H9 (cell line): ENCODE results near the gene DUX4. TPM values are rescaled to one million over a fixed set of nuclear protein-coding genes. Genes with fewer than 3 reads are reported as not detected.
"Not testable (repeated sequence)": the region's sequence is repeated elsewhere in the genome, so short reads cannot be mapped to it uniquely, and the experiment has no call there.

Experiments
- DNase-seq: peaks from one replicate; pipeline ENCODE4 v3.0.0-alpha.2; 2017
- H2AFZ ChIP-seq: one replicate; pipeline ENCODE4 v1.6.1; 2013; ENCODE audit warnings: mild to moderate bottlenecking, low read length, control low read depth, moderate library complexity
- H2AK5ac ChIP-seq: 2 replicates; pipeline ENCODE4 v1.6.1; 2013; ENCODE audit warnings: low read length, control low read depth, mixed read lengths; ENCODE audit not compliant: insufficient read length
- H2BK120ac ChIP-seq: one replicate; pipeline ENCODE4 v1.6.1; 2013; ENCODE audit warnings: low read depth, mild to moderate bottlenecking, low read length, control low read depth, inconsistent platforms; ENCODE audit not compliant: poor library complexity, severe bottlenecking
- H2BK12ac ChIP-seq: 2 replicates; pipeline ENCODE4 v1.6.1; 2013; ENCODE audit warnings: low read length, control low read depth, mixed read lengths, low read depth; ENCODE audit not compliant: insufficient read length
- H2BK15ac ChIP-seq: 2 replicates; pipeline ENCODE4 v1.6.1; 2013; ENCODE audit warnings: low read depth, low read length, control low read depth
- H2BK20ac ChIP-seq: one replicate; pipeline ENCODE4 v1.6.1; 2013; ENCODE audit warnings: low read depth, mild to moderate bottlenecking, low read length, control low read depth, inconsistent platforms; ENCODE audit not compliant: poor library complexity, severe bottlenecking
- H2BK5ac ChIP-seq: 2 replicates; pipeline ENCODE4 v1.6.1; 2013; ENCODE audit warnings: low read length, control low read depth, mixed read lengths; ENCODE audit not compliant: insufficient read length
- H3K14ac ChIP-seq: 2 replicates; pipeline ENCODE4 v1.6.1; 2013; ENCODE audit warnings: low read length, control low read depth; ENCODE audit not compliant: insufficient read depth
- H3K18ac ChIP-seq: 2 replicates; pipeline ENCODE4 v1.6.1; 2013; ENCODE audit warnings: low read depth, mild to moderate bottlenecking, mixed read lengths, low read length, control low read depth; ENCODE audit not compliant: insufficient read length
- H3K23ac ChIP-seq: 2 replicates; pipeline ENCODE4 v1.6.1; 2013; ENCODE audit warnings: low read length, control low read depth, mixed read lengths, low read depth; ENCODE audit not compliant: insufficient read length
- H3K23me2 ChIP-seq: 2 replicates; pipeline ENCODE4 v1.6.1; 2013; ENCODE audit warnings: low read depth, mild to moderate bottlenecking, mixed read lengths, low read length, control low read depth; ENCODE audit not compliant: insufficient read length, poor library complexity, severe bottlenecking
- H3K27ac ChIP-seq: 2 replicates; pipeline ENCODE4 v1.5.1; 2013; ENCODE audit warnings: low read length, control low read depth, mixed read lengths, low read depth; ENCODE audit not compliant: insufficient read length
- H3K27me3 ChIP-seq: 2 replicates; pipeline ENCODE4 v1.6.1; 2013; ENCODE audit warnings: low read length, control low read depth, inconsistent platforms; ENCODE audit not compliant: insufficient read depth
- H3K4ac ChIP-seq: 2 replicates; pipeline ENCODE4 v1.6.1; 2013; ENCODE audit warnings: low read depth, mild to moderate bottlenecking, control low read depth, inconsistent platforms, low read length, moderate library complexity
- H3K4me1 ChIP-seq: 2 replicates; pipeline ENCODE4 v1.6.1; 2013; ENCODE audit warnings: low read length, control low read depth, inconsistent platforms; ENCODE audit not compliant: insufficient read depth
- H3K4me2 ChIP-seq: 2 replicates; pipeline ENCODE4 v1.6.1; 2013; ENCODE audit warnings: low read length, control low read depth, mixed read lengths; ENCODE audit not compliant: insufficient read length, insufficient read depth
- H3K56ac ChIP-seq: 2 replicates; pipeline ENCODE4 v1.6.1; 2013; ENCODE audit warnings: low read depth, mild to moderate bottlenecking, mixed read lengths, low read length, control low read depth; ENCODE audit not compliant: insufficient read length
- H3K79me1 ChIP-seq: 2 replicates; pipeline ENCODE4 v1.6.1; 2013; ENCODE audit warnings: low read depth, mild to moderate bottlenecking, moderate library complexity, low read length, control low read depth, inconsistent platforms; ENCODE audit not compliant: insufficient read depth, poor library complexity, severe bottlenecking
- H3K79me2 ChIP-seq: 2 replicates; pipeline ENCODE4 v1.6.1; 2013; ENCODE audit warnings: low read length, control low read depth, inconsistent platforms; ENCODE audit not compliant: insufficient read depth
- H3K9ac ChIP-seq: 2 replicates; pipeline ENCODE4 v1.6.1; 2013; ENCODE audit warnings: low read length, control low read depth, mixed read lengths; ENCODE audit not compliant: insufficient read length; ENCODE audit errors: extremely low read depth
- H3K9me3 ChIP-seq: one replicate; pipeline ENCODE4 v1.6.1; 2013; ENCODE audit warnings: low read depth, low read length, inconsistent platforms; ENCODE audit not compliant: control insufficient read depth
- H3T11ph ChIP-seq: one replicate; pipeline ENCODE4 v1.6.1; 2013; ENCODE audit warnings: mild to moderate bottlenecking, low read length, control low read depth, inconsistent platforms
- H4K20me1 ChIP-seq: one replicate; pipeline ENCODE4 v1.6.1; 2013; ENCODE audit not compliant: control insufficient read depth, insufficient read length, insufficient read depth
- H4K5ac ChIP-seq: 2 replicates; pipeline ENCODE4 v1.6.1; 2013; ENCODE audit warnings: low read depth, mild to moderate bottlenecking, mixed read lengths, low read length, control low read depth; ENCODE audit not compliant: insufficient read length
- H4K8ac ChIP-seq: replicated peaks from 2 replicates; pipeline ENCODE4 v1.6.1; 2013; ENCODE audit warnings: low read length, control low read depth, mixed read lengths, low read depth; ENCODE audit not compliant: insufficient read length
- H4K91ac ChIP-seq: 2 replicates; pipeline ENCODE4 v1.6.1; 2013; ENCODE audit warnings: low read depth, mild to moderate bottlenecking, moderate library complexity, mixed read lengths, low read length, control low read depth; ENCODE audit not compliant: insufficient read length
- H3K27ac Mint-ChIP-seq, 3 experiments: 2 replicates in 2 of 3; 3 replicates in 1 of 3; pipeline ENCODE4 v1.8.0; 2020 to 2021; ENCODE audit warnings: mixed read lengths in 3 of 3, mild to moderate bottlenecking in 1 of 3, moderate library complexity in 1 of 3
- H3K27me3 Mint-ChIP-seq: 2 replicates; pipeline ENCODE4 v1.8.0; 2021; ENCODE audit warnings: low read depth, mild to moderate bottlenecking, moderate library complexity, mixed read lengths
- H3K36me3 Mint-ChIP-seq, 3 experiments: 2 replicates in 2 of 3; 3 replicates in 1 of 3; pipeline ENCODE4 v1.8.0; 2020 to 2021; ENCODE audit warnings: low read depth in 3 of 3, mixed read lengths in 3 of 3; ENCODE audit not compliant: insufficient read depth in 1 of 3
- H3K4me1 Mint-ChIP-seq, 2 experiments: 2 replicates each; pipeline ENCODE4 v1.8.0; 2020; ENCODE audit warnings: mixed read lengths in 2 of 2
- H3K4me3 Mint-ChIP-seq, 2 experiments: 2 replicates in 1 of 2; 3 replicates in 1 of 2; pipeline ENCODE4 v1.8.0; 2020 to 2021; ENCODE audit warnings: mild to moderate bottlenecking in 2 of 2, mixed read lengths in 2 of 2, moderate library complexity in 1 of 2
- H3K9me3 Mint-ChIP-seq, 2 experiments: 2 replicates in 1 of 2; 3 replicates in 1 of 2; pipeline ENCODE4 v1.8.0; 2020; ENCODE audit warnings: mild to moderate bottlenecking in 2 of 2, mixed read lengths in 2 of 2, moderate library complexity in 1 of 2
- WGBS: extraction: QIAGEN DNeasy Blood & Tissue Kit; methylation state at CpG from one replicate; pipeline ENCODE4 v1.1.7; 2013; ENCODE audit warnings: missing lambda C conversion rate, low lambda C conversion rate, mixed read lengths; ENCODE audit not compliant: insufficient read length; ENCODE audit errors: extremely low coverage; 5-methylcytosine and 5-hydroxymethylcytosine counted together
- total RNA-seq: library from RNA; stranded (reverse); gene quantifications from 2 replicates; pipeline ENCODE4 v1.2.1, GENCODE V29; 2021

DUX4 gene
- total RNA-seq, 1 experiment from 2014 or later, result not detected

DNA sequence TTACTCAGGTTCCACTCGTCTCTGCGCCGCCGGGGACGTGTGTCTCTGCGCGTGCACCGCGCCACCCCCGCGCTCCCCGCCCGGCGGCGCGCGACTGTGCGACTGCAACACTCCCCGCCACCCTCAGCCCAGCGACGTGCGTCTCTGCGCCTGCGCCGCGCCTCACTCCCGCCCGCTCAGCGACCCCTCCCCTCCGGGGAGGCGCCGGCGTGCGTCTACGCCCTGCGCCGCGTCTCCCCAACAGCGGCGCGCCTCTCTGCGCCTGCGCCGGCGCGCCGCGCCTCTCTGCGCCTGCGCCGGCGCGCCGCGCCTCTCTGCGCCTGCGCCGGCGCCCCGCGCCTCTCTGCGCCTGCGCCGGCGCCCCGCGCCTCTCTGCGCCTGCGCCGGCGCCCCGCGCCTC lies 29.9 kb downstream of the DUX4 start:
- H2BK120ac ChIP-seq, H2BK12ac ChIP-seq, H3K27me3 ChIP-seq, H3K27ac Mint-ChIP-seq, H4K5ac ChIP-seq, H3T11ph ChIP-seq, H3K4me2 ChIP-seq, H3K79me2 ChIP-seq, H3K27me3 Mint-ChIP-seq, H3K9me3 Mint-ChIP-seq, H2BK15ac ChIP-seq, H4K8ac ChIP-seq, H3K4me3 Mint-ChIP-seq, H3K4me1 Mint-ChIP-seq, H2BK5ac ChIP-seq, H3K18ac ChIP-seq, H4K91ac ChIP-seq, H3K27ac ChIP-seq, H3K4ac ChIP-seq, H3K23me2 ChIP-seq, DNase-seq, H2BK20ac ChIP-seq, H4K20me1 ChIP-seq, H3K14ac ChIP-seq, H2AFZ ChIP-seq, H3K9ac ChIP-seq, H3K79me1 ChIP-seq, H3K56ac ChIP-seq, H3K36me3 Mint-ChIP-seq, H3K9me3 ChIP-seq, H3K4me1 ChIP-seq, H3K23ac ChIP-seq, H2AK5ac ChIP-seq: not testable (repeated sequence)
- no CpG with 5 or more reads among the region's 73 CpGs for WGBS

Other genes starting within 250 kb of the DUX4 start
- 43.2 and 45.6 TPM in 2 replicates for gene FRG1, start 232.9 kb upstream of the DUX4 start, total RNA-seq
- gene FRG2, start 146.5 kb upstream of the DUX4 start, total RNA-seq, result not detected in 2 replicates
- not detected in 2 replicates for gene DBET, start 109.3 kb upstream of the DUX4 start, total RNA-seq